Karpas-422 (cell line): ENCODE results near the gene COL25A1. TPM values are rescaled to one million over a fixed set of nuclear protein-coding genes. Genes with fewer than 3 reads are reported as not detected.
"Not testable (repeated sequence)": the region's sequence is repeated elsewhere in the genome, so short reads cannot be mapped to it uniquely, and the experiment has no call there.

Source experiments
- DNase-seq: peaks from one replicate; pipeline ENCODE4 v3.0.0-alpha.2; 2015
- H2AFZ ChIP-seq: fragments of 200-600 bp; sonication (generic); 2 replicates; pipeline ENCODE4 v1.6.1; 2014; ENCODE audit warnings: antibody characterized with exemption, low read length, mixed read lengths
- H3K27ac ChIP-seq: fragments of 200-600 bp; sonication (generic); 2 replicates; pipeline ENCODE4 v1.5.1; 2014; ENCODE audit warnings: mild to moderate bottlenecking, low read length, moderate library complexity
- H3K27me3 ChIP-seq: fragments of 200-600 bp; sonication (generic); 2 replicates; pipeline ENCODE4 v1.6.1; 2014; ENCODE audit warnings: low read length, mixed read lengths
- H3K36me3 ChIP-seq: fragments of 200-600 bp; sonication (generic); 2 replicates; pipeline ENCODE4 v1.6.1; 2014; ENCODE audit warnings: low read length, mixed read lengths; ENCODE audit not compliant: insufficient read depth
- H3K4me1 ChIP-seq: fragments of 200-600 bp; sonication (generic); 2 replicates; pipeline ENCODE4 v1.6.1; 2014; ENCODE audit warnings: mild to moderate bottlenecking, low read length, mixed read lengths
- H3K4me2 ChIP-seq: fragments of 200-600 bp; sonication (generic); 2 replicates; pipeline ENCODE4 v1.6.1; 2014; ENCODE audit warnings: low read length, low read depth, mild to moderate bottlenecking; ENCODE audit not compliant: poor library complexity, severe bottlenecking
- H3K4me3 ChIP-seq: fragments of 200-600 bp; sonication (generic); 2 replicates; pipeline ENCODE4 v1.5.1; 2014; ENCODE audit warnings: mild to moderate bottlenecking, antibody characterized with exemption, low read length, mixed read lengths
- H3K79me2 ChIP-seq: fragments of 200-600 bp; sonication (generic); 2 replicates; pipeline ENCODE4 v1.6.1; 2014; ENCODE audit warnings: mild to moderate bottlenecking, low read length, mixed read lengths
- H3K9ac ChIP-seq: fragments of 200-600 bp; sonication (generic); 2 replicates; pipeline ENCODE4 v1.6.0; 2014; ENCODE audit warnings: low read length
- H3K9me2 ChIP-seq: fragments of 200-600 bp; sonication (generic), shearing (Covaris generic); replicated peaks from 2 replicates; pipeline ENCODE4 v1.6.0; 2014; ENCODE audit warnings: mild to moderate bottlenecking, low read length, moderate library complexity; ENCODE audit not compliant: insufficient read depth
- H3K9me3 ChIP-seq: fragments of 300-700, 200-600 bp; sonication (generic); 2 replicates; pipeline ENCODE4 v1.6.1; 2014; ENCODE audit warnings: low read length, mixed read lengths
- H4K20me1 ChIP-seq: fragments of 200-600 bp; sonication (generic); 2 replicates; pipeline ENCODE4 v1.6.1; 2014; ENCODE audit warnings: mild to moderate bottlenecking, antibody characterized with exemption, low read length, low read depth; ENCODE audit not compliant: insufficient read depth
- total RNA-seq: library from RNA; depleted of rRNA; stranded (reverse); fragments of >200 nt; shearing (Covaris generic); gene quantifications from 2 replicates; pipeline ENCODE4 v1.2.3, GENCODE V29; 2014; ENCODE audit warnings: low replicate concordance

Gene COL25A1
- total RNA-seq, 1 experiment from 2014 or later = not detected

GRCh38 chr4:108885211-108885610 is 417.2 kb downstream of the COL25A1 start:
- Histone ChIP-seq H3K4me2 (no peak overlapping the region), H3K36me3 (no peaks in the 10 kb centered on the region), H3K27me3 (no peaks in the 10 kb centered on the region), H3K9me3 (no peaks in the 10 kb centered on the region), H3K4me1 (no peaks in the 10 kb centered on the region), H3K4me3 (no peak overlapping the region), H3K79me2 (no peaks in the 10 kb centered on the region), H3K9ac (no peak overlapping the region), H3K27ac (no peak overlapping the region), H3K9me2 (no peaks in the 10 kb centered on the region), H4K20me1 (no peaks in the 10 kb centered on the region), H2AFZ (no peak overlapping the region)
- no peak for DNase-seq

DNA sequence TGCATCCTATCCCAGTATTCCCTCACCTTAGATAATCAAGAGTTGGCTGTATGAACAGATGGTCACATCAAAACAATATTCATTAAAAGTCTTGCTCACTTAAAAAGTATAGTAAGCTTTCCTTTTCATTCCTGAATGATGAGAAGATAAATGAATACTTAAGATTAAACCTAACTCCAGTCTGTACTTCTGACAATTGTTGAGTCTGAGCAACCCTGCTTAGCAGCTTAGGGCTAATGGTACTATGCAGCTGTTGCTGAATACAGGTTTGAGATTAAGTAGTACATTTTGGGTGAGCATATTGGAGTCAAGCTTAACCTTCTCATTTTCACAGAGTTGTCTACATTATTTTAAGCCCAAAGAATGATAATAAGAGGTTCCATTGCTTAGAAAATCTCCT is 417.9 kb downstream of the COL25A1 start:
- no peak overlapping the region for H3K27ac ChIP-seq
- no peaks in the 10 kb centered on the region for H3K9me2 ChIP-seq
- H4K20me1 ChIP-seq = no peaks in the 10 kb centered on the region
- H3K27me3 ChIP-seq = no peaks in the 10 kb centered on the region
- no peaks in the 10 kb centered on the region for H3K36me3 ChIP-seq
- H2AFZ ChIP-seq = no peak overlapping the region
- no peaks in the 10 kb centered on the region for H3K9me3 ChIP-seq
- no peaks in the 10 kb centered on the region for H3K4me1 ChIP-seq
- no peak overlapping the region for H3K4me3 ChIP-seq
- no peak overlapping the region for H3K9ac ChIP-seq
- no peaks in the 10 kb centered on the region for H3K79me2 ChIP-seq
- H3K4me2 ChIP-seq = no peak overlapping the region
- no peak for DNase-seq

GRCh38 chr4:108881986-108882385 is 420.5 kb downstream of the COL25A1 start:
- Histone ChIP-seq H3K4me3 (no peak overlapping the region), H3K36me3 (no peaks in the 10 kb centered on the region), H3K9me2 (no peaks in the 10 kb centered on the region), H3K4me1 (no peaks in the 10 kb centered on the region), H3K9me3 (no peaks in the 10 kb centered on the region), H3K79me2 (no peaks in the 10 kb centered on the region), H3K27ac (no peak overlapping the region), H3K9ac (no peak overlapping the region), H2AFZ (no peak overlapping the region), H3K4me2 (no peak overlapping the region), H3K27me3 (no peaks in the 10 kb centered on the region), H4K20me1 (no peaks in the 10 kb centered on the region)
- no peak for DNase-seq

GRCh38 chr4:108881190-108881589 is 421.3 kb downstream of the COL25A1 start:
- Histone ChIP-seq H3K4me3 (no peak overlapping the region), H3K36me3 (no peaks in the 10 kb centered on the region), H3K9me2 (no peaks in the 10 kb centered on the region), H3K27me3 (no peaks in the 10 kb centered on the region), H3K9ac (no peak overlapping the region), H3K79me2 (no peaks in the 10 kb centered on the region), H3K4me1 (no peaks in the 10 kb centered on the region), H3K27ac (no peak overlapping the region), H3K4me2 (no peak overlapping the region), H2AFZ (no peak overlapping the region), H3K9me3 (no peaks in the 10 kb centered on the region), H4K20me1 (no peaks in the 10 kb centered on the region)
- DNase-seq = no peak

- Histone ChIP-seq H3K27ac (no peak overlapping the region), H3K79me2 (no peaks in the 10 kb centered on the region), H4K20me1 (no peaks in the 10 kb centered on the region), H3K27me3 (no peaks in the 10 kb centered on the region), H3K4me3 (no peak overlapping the region), H3K9me2 (no peaks in the 10 kb centered on the region), H3K4me2 (no peak overlapping the region), H3K36me3 (no peaks in the 10 kb centered on the region), H3K9me3 (no peaks in the 10 kb centered on the region), H2AFZ (no peak overlapping the region), H3K4me1 (no peaks in the 10 kb centered on the region), H3K9ac (no peak overlapping the region)
- no peak for DNase-seq
Observed at GRCh38 chr4:108878806-108879205, 423.7 kb downstream of the COL25A1 start.

- Histone ChIP-seq H3K36me3 (no peaks in the 10 kb centered on the region), H3K4me1 (no peaks in the 10 kb centered on the region), H3K9ac (no peak overlapping the region), H3K9me3 (no peaks in the 10 kb centered on the region), H3K4me3 (no peak overlapping the region), H3K9me2 (no peaks in the 10 kb centered on the region), H3K4me2 (no peak overlapping the region), H2AFZ (no peak overlapping the region), H3K27ac (no peak overlapping the region), H3K27me3 (no peaks in the 10 kb centered on the region), H3K79me2 (no peaks in the 10 kb centered on the region), H4K20me1 (no peaks in the 10 kb centered on the region)
- DNase-seq = no peak
Observed at GRCh38 chr4:108877821-108878220, 424.6 kb downstream of the COL25A1 start.

DNA sequence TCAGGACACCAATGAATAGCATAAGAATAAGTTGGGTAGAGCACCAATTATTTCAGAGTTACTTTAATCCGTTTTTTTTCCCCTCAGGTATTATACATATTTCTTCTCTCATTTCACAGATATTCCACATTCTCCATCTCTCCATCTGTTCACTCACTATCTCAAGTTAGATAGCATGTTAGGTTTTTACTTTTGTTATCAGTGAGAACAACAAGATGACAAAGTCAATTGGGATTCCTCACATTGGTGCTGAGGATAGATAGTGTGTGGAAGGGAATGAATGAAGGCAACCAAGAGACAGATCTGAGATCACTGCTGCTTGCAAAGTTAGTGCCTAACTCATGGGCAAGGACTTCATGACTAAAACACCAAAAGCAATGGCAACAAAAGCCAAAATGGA is 427.7 kb downstream of the COL25A1 start:
- Histone ChIP-seq H4K20me1 (no peaks in the 10 kb centered on the region), H3K4me3 (no peak overlapping the region), H3K9me2 (no peaks in the 10 kb centered on the region), H3K27me3 (no peaks in the 10 kb centered on the region), H3K4me1 (no peaks in the 10 kb centered on the region), H2AFZ (no peak overlapping the region), H3K9me3 (no peaks in the 10 kb centered on the region), H3K4me2 (no peak overlapping the region), H3K9ac (no peak overlapping the region), H3K27ac (no peak overlapping the region), H3K79me2 (no peaks in the 10 kb centered on the region), H3K36me3 (no peaks in the 10 kb centered on the region)
- DNase-seq = no peak

GRCh38 chr4:108869970-108870369 is 432.5 kb downstream of the COL25A1 start:
- H3K4me3 ChIP-seq, H3K27ac ChIP-seq, DNase-seq, H3K9ac ChIP-seq, H3K36me3 ChIP-seq, H3K4me2 ChIP-seq, H3K4me1 ChIP-seq, H3K9me2 ChIP-seq, H2AFZ ChIP-seq, H3K79me2 ChIP-seq, H4K20me1 ChIP-seq, H3K9me3 ChIP-seq, H3K27me3 ChIP-seq: not testable (repeated sequence)

GRCh38 chr4:108868606-108869227 is 433.7 kb downstream of the COL25A1 start:
- Histone ChIP-seq H3K36me3 (no peaks in the 10 kb centered on the region), H3K9me3 (no peaks in the 10 kb centered on the region)

More at GRCh38 chr4:108868606-108869227, 433.7 kb downstream of the COL25A1 start:
- Histone ChIP-seq H4K20me1 (no peaks in the 10 kb centered on the region), H2AFZ (no peak overlapping the region), H3K4me2 (no peak overlapping the region), H3K79me2 (no peaks in the 10 kb centered on the region), H3K27ac (no peak overlapping the region), H3K9me2 (no peaks in the 10 kb centered on the region), H3K9ac (no peak overlapping the region), H3K27me3 (no peaks in the 10 kb centered on the region), H3K4me3 (no peak overlapping the region), H3K4me1 (no peaks in the 10 kb centered on the region)
- no peak for DNase-seq
